ENCODE results near the gene PKMYT1. TPM values are rescaled to one million over a fixed set of nuclear protein-coding genes. Genes with fewer than 3 reads are reported as not detected.
A peak's percentile ranks its signal among the peaks of the same experiment; 100 is the strongest.

The PKMYT1 gene
- total RNA-seq, 5 donors from 2014 or later (not counting 1 experiment from before 2014, with no cell fraction given): 1.3 to 3.1 (median 1.7) TPM

GRCh38 chr16:3022684-3023414 lies 42.6 kb upstream of the PKMYT1 start:
- Histone ChIP-seq H3K4me1 (ENCODE audit: control insufficient read depth in 1 of 2, extremely low read depth in 1 of 2, insufficient read depth in 2 of 2, low read length in 2 of 2) (peaks cover 21 to 78% of the 10 kb centered on the region in 2 experiments), H3K4me3 (ENCODE audit: control insufficient read depth in 1 of 2, extremely low read depth in 1 of 2, low read length in 1 of 2) (peak overlapping the region; percentile 72 to 76), H3K27me3 (replicated peaks in 1 of 2; ENCODE audit: control insufficient read depth in 2 of 2, extremely low read depth in 1 of 2, insufficient read depth in 2 of 2, low read length in 1 of 2) (peaks cover 0 to 10% of the 10 kb centered on the region in 2 experiments), H3K27ac (ENCODE audit: low read length) (peak overlapping the region; percentile 85), H3K9me3 (no peaks in the 10 kb centered on the region), H3K36me3 (ENCODE audit: control insufficient read depth in 2 of 2, extremely low read depth in 1 of 2, insufficient read depth in 1 of 2, low read length in 1 of 2) (peaks cover 15 to 26% of the 10 kb centered on the region in 2 donors)
- Mint-ChIP-seq H3K4me1 (peaks cover 39 to 57% (median 45%) of the 10 kb centered on the region in 3 donors), H3K36me3 (peaks cover 12% of the 10 kb centered on the region), H3K9me3 (no peaks in the 10 kb centered on the region), H3K27me3 (peaks cover 0 to 2% of the 10 kb centered on the region in 2 donors), H3K27ac (peak overlapping the region; percentile 89 to 99), H3K4me3 (peak overlapping the region; percentile 80 to 91 (median 90))
- ChIA-PET CTCF (interaction anchor here (0.6 to 1.2 kb wide), 6 partner anchors 9 to 156 kb away, joined by 3 to 11 read pairs (median 4); no protein-coding TSS in a partner anchor), POLR2A (interaction anchor here in 1 of 2 donors (0.5 kb wide), 1 partner anchor 1040 kb away, joined by 3 read pairs; no protein-coding TSS in a partner anchor)
- WGBS (ENCODE audit: insufficient coverage): 65% methylated on average over 6 of the region's 8 CpGs
- DNase-seq: peak in 2 of 35 experiments; percentile 31 to 35
- no peak for ATAC-seq (replicated peaks in 1 of 4)

DNA sequence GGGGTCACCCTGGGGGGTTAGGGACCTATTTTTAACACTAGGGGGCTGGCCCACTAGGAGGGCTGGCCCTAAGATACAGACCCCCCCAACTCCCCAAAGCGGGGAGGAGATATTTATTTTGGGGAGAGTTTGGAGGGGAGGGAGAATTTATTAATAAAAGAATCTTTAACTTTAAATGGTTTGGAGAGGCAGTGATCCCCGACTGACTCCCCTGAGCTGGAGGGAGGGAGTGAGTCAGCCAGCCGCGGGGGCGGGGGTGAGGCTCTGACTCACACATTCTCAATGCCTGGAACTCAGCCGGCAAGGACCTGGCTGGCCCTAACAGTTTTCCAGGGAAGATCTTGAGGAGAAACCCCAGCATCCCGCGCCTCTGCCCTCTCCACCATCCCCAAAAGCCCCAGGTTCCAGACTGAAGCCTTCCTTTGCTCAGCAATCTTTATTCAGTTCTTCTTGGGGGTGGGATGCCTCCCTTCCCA lies 42.0 kb upstream of the PKMYT1 start:
- peaks cover 12% of the 10 kb centered on the region for H3K36me3 Mint-ChIP-seq
- H3K9me3 ChIP-seq: no peaks in the 10 kb centered on the region
- H3K4me3 ChIP-seq (ENCODE audit: control insufficient read depth in 1 of 2, extremely low read depth in 1 of 2, low read length in 1 of 2): no peak overlapping the region
- no peaks in the 10 kb centered on the region for H3K9me3 Mint-ChIP-seq
- 13% methylated on average over 6 of the region's 8 CpGs for WGBS (ENCODE audit: insufficient coverage)
- H3K4me1 ChIP-seq (ENCODE audit: control insufficient read depth in 1 of 2, extremely low read depth in 1 of 2, insufficient read depth in 2 of 2, low read length in 2 of 2): peaks cover 21 to 80% of the 10 kb centered on the region in 2 experiments
- ATAC-seq (replicated peaks in 1 of 4): peak in 3 of 4 experiments; percentile 36 to 39 (median 36)
- peak overlapping the region; percentile 80 to 91 (median 90) for H3K4me3 Mint-ChIP-seq
- peaks cover 0 to 2% of the 10 kb centered on the region in 2 donors for H3K27me3 Mint-ChIP-seq
- DNase-seq: peak in 32 of 35 experiments; percentile 30 to 85 (median 54)
- peaks cover 0 to 16% of the 10 kb centered on the region in 2 experiments for H3K27me3 ChIP-seq (replicated peaks in 1 of 2; ENCODE audit: control insufficient read depth in 2 of 2, extremely low read depth in 1 of 2, insufficient read depth in 2 of 2, low read length in 1 of 2)
- POLR2A ChIA-PET: interaction anchor here in 1 of 2 donors (0.7 kb wide), 1 partner anchor 18 kb away, joined by 3 read pairs; no protein-coding TSS in a partner anchor
- peaks cover 38 to 57% (median 44%) of the 10 kb centered on the region in 3 donors for H3K4me1 Mint-ChIP-seq
- CTCF ChIA-PET: interaction anchor here (0.6 to 1.2 kb wide), 6 partner anchors 9 to 155 kb away, joined by 3 to 11 read pairs (median 4); no protein-coding TSS in a partner anchor
- peak overlapping the region; percentile 89 to 99 for H3K27ac Mint-ChIP-seq
- H3K27ac ChIP-seq (ENCODE audit: low read length): peak overlapping the region; percentile 85
- H3K36me3 ChIP-seq (ENCODE audit: control insufficient read depth in 2 of 2, extremely low read depth in 1 of 2, insufficient read depth in 1 of 2, low read length in 1 of 2): peaks cover 12 to 22% of the 10 kb centered on the region in 2 donors

DNA sequence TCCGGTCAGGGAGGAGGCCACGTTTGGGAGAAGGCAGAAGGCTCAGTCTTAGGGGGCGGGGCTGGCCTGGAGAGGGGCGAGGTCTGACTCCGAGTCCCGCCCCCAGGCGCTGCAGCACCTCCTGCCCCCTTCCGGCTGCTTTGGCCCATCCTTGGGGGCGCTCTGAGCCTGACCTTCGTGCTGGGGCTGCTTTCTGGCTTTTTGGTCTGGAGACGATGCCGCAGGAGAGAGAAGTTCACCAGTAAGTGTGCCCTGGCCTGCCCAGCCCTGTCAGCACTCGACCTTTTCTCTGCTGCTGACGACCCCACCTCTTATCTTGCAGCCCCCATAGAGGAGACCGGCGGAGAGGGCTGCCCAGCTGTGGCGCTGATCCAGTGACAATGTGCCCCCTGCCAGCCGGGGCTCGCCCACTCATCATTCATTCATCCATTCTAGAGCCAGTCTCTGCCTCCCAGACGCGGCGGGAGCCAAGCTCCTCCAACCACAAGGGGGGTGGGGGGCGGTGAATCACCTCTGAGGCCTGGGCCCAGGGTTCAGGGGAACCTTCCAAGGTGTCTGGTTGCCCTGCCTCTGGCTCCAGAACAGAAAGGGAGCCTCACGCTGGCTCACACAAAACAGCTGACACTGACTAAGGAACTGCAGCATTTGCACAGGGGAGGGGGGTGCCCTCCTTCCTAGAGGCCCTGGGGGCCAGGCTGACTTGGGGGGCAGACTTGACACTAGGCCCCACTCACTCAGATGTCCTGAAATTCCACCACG lies 41.4 kb upstream of the PKMYT1 start:
- Mint-ChIP-seq H3K4me1 (peaks cover 38 to 57% (median 44%) of the 10 kb centered on the region in 3 donors), H3K27ac (peak overlapping the region; percentile 89 to 99), H3K36me3 (peaks cover 11% of the 10 kb centered on the region), H3K27me3 (peaks cover 0 to 4% of the 10 kb centered on the region in 2 donors), H3K9me3 (no peaks in the 10 kb centered on the region), H3K4me3 (peak overlapping the region; percentile 80 to 91 (median 90))
- Histone ChIP-seq H3K4me1 (ENCODE audit: control insufficient read depth in 1 of 2, extremely low read depth in 1 of 2, insufficient read depth in 2 of 2, low read length in 2 of 2) (peaks cover 21 to 80% of the 10 kb centered on the region in 2 experiments), H3K27ac (ENCODE audit: low read length) (peak overlapping the region; percentile 85), H3K9me3 (no peaks in the 10 kb centered on the region), H3K27me3 (replicated peaks in 1 of 2; ENCODE audit: control insufficient read depth in 2 of 2, extremely low read depth in 1 of 2, insufficient read depth in 2 of 2, low read length in 1 of 2) (peaks cover 0 to 22% of the 10 kb centered on the region in 2 experiments), H3K4me3 (ENCODE audit: control insufficient read depth in 1 of 2, extremely low read depth in 1 of 2, low read length in 1 of 2) (peak overlapping the region; percentile 20 to 59), H3K36me3 (ENCODE audit: control insufficient read depth in 2 of 2, extremely low read depth in 1 of 2, insufficient read depth in 1 of 2, low read length in 1 of 2) (peaks cover 7 to 15% of the 10 kb centered on the region in 2 donors)
- ChIA-PET POLR2A (interaction anchor here in 1 of 2 donors (0.7 kb wide), 1 partner anchor 18 kb away, joined by 3 read pairs; no protein-coding TSS in a partner anchor), CTCF (interaction anchor here in 1 of 2 donors (0.5 to 1.0 kb wide), 2 partner anchors 18 to 108 kb away, joined by 3 to 4 read pairs; no protein-coding TSS in a partner anchor)
- ATAC-seq (replicated peaks in 1 of 4) (peak; percentile 14 to 23 (median 16)), DNase-seq (peak in 33 of 35 experiments; percentile 25 to 87 (median 58))
- 11% methylated on average over 15 of the region's 25 CpGs for WGBS (ENCODE audit: insufficient coverage)

GRCh38 chr16:3020604-3021448 lies 40.6 kb upstream of the PKMYT1 start:
- peaks cover 21 to 80% of the 10 kb centered on the region in 2 experiments for H3K4me1 ChIP-seq (ENCODE audit: control insufficient read depth in 1 of 2, extremely low read depth in 1 of 2, insufficient read depth in 2 of 2, low read length in 2 of 2)
- peaks cover 0 to 22% of the 10 kb centered on the region in 2 experiments for H3K27me3 ChIP-seq (replicated peaks in 1 of 2; ENCODE audit: control insufficient read depth in 2 of 2, extremely low read depth in 1 of 2, insufficient read depth in 2 of 2, low read length in 1 of 2)
- peaks cover 38 to 54% (median 44%) of the 10 kb centered on the region in 3 donors for H3K4me1 Mint-ChIP-seq

DNA sequence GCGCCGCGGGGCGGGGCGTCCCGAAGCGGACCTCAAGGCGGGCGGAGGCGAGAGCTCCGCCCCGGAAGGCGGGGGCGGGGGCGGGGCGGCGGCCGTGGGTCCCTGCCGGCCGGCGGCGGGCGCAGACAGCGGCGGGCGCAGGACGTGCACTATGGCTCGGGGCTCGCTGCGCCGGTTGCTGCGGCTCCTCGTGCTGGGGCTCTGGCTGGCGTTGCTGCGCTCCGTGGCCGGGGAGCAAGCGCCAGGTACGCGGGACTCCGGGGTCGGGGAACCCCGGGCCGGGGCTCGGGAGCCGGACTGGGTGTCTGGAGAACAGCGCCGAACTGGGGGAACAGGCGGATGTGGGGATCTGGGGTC lies 40.0 kb upstream of the PKMYT1 start, which contains the start of gene TNFRSF12A:
Gene TNFRSF12A (plus strand): TSS at position 122 of the 357 bp plus-strand sequence. CDS start 30 bp downstream, at position 152.
- Histone ChIP-seq H3K27me3 (replicated peaks in 1 of 2; ENCODE audit: control insufficient read depth in 2 of 2, extremely low read depth in 1 of 2, insufficient read depth in 2 of 2, low read length in 1 of 2) (peaks cover 0 to 22% of the 10 kb centered on the region in 2 experiments), H3K4me3 (ENCODE audit: control insufficient read depth in 1 of 2, extremely low read depth in 1 of 2, low read length in 1 of 2) (peak within 1 kb of the TSS; percentile 59 to 64), H3K36me3 (ENCODE audit: control insufficient read depth in 2 of 2, extremely low read depth in 1 of 2, insufficient read depth in 1 of 2, low read length in 1 of 2) (peaks cover 0 to 1% of the 10 kb centered on the region in 2 donors), H3K4me1 (ENCODE audit: control insufficient read depth in 1 of 2, extremely low read depth in 1 of 2, insufficient read depth in 2 of 2, low read length in 2 of 2) (peaks cover 21 to 74% of the 10 kb centered on the region in 2 experiments), H3K9me3 (no peaks in the 10 kb centered on the region), H3K27ac (ENCODE audit: low read length) (peak within 1 kb of the TSS; percentile 85)
- peak within 1 kb of the TSS; percentile 80 to 91 (median 83) for H3K4me3 Mint-ChIP-seq
- peak within 1 kb of the TSS; percentile 89 to 99 for H3K27ac Mint-ChIP-seq
- ATAC-seq (replicated peaks in 1 of 4) (peak; percentile 5 to 26 (median 12)), DNase-seq (peak in 31 of 35 experiments; percentile 18 to 85 (median 41))
- H3K4me1 Mint-ChIP-seq: peaks cover 38 to 53% (median 44%) of the 10 kb centered on the region in 3 donors
- CTCF ChIA-PET: interaction anchor here in 1 of 2 donors (0.6 to 1.4 kb wide), 5 partner anchors 8 to 113 kb away, joined by 3 to 8 read pairs (median 3); no protein-coding TSS in a partner anchor
- H3K36me3 Mint-ChIP-seq: peaks cover 3% of the 10 kb centered on the region
- WGBS (ENCODE audit: insufficient coverage): 0% methylated on average over 36 of the region's 49 CpGs
- POLR2A ChIA-PET: no interaction called here
- no peaks in the 10 kb centered on the region for H3K9me3 Mint-ChIP-seq
- peaks cover 0 to 7% of the 10 kb centered on the region in 2 donors for H3K27me3 Mint-ChIP-seq

More at GRCh38 chr16:3020604-3021448, 40.6 kb upstream of the PKMYT1 start:
- under 1% methylated on average over 45 of the region's 57 CpGs for WGBS (ENCODE audit: insufficient coverage)
- H3K27me3 Mint-ChIP-seq: peaks cover 0 to 7% of the 10 kb centered on the region in 2 donors
- ATAC-seq (replicated peaks in 1 of 4): peak; percentile 3 to 19 (median 12)
- ChIA-PET CTCF (interaction anchor here in 1 of 2 donors (0.5 to 1.4 kb wide), 6 partner anchors 7 to 112 kb away, joined by 3 to 8 read pairs (median 4); no protein-coding TSS in a partner anchor), POLR2A (no interaction called here)
- peak overlapping the region; percentile 85 for H3K27ac ChIP-seq (ENCODE audit: low read length)
- H3K27ac Mint-ChIP-seq: peak overlapping the region; percentile 89 to 99
- H3K36me3 ChIP-seq (ENCODE audit: control insufficient read depth in 2 of 2, extremely low read depth in 1 of 2, insufficient read depth in 1 of 2, low read length in 1 of 2): peaks cover 0 to 7% of the 10 kb centered on the region in 2 donors
- peak overlapping the region; percentile 58 to 59 for H3K4me3 ChIP-seq (ENCODE audit: control insufficient read depth in 1 of 2, extremely low read depth in 1 of 2, low read length in 1 of 2)
- peak in 25 of 35 experiments; percentile 5 to 82 (median 43) for DNase-seq
- H3K9me3 Mint-ChIP-seq: no peaks in the 10 kb centered on the region
- H3K36me3 Mint-ChIP-seq: peaks cover 3% of the 10 kb centered on the region
- peak overlapping the region; percentile 80 to 91 (median 80) for H3K4me3 Mint-ChIP-seq
- H3K9me3 ChIP-seq: no peaks in the 10 kb centered on the region

All from T-cell (primary cell).